B cell (primary cell): ENCODE results near the gene ALOX5AP.

Source experiments
- CTCF ChIP-seq: fragments of 200-600 bp; IDR thresholded peaks from one replicate; pipeline ENCODE4 v1.8.0; 2022; ENCODE audit warnings: antibody characterized with exemption, mild to moderate bottlenecking
- EZH2 ChIP-seq: IDR thresholded peaks from 2 replicates; pipeline ENCODE4 v1.6.1; 2012; ENCODE audit warnings: borderline replicate concordance, low read depth, mild to moderate bottlenecking, moderate library complexity, low read length; ENCODE audit not compliant: insufficient read depth, poor library complexity, severe bottlenecking

- peak; percentile 98 for TF ChIP-seq CTCF
- TF ChIP-seq EZH2, result no peak
Measured at GRCh38 chr13:30802953-30803478, 67.7 kb downstream of the ALOX5AP start.
